HG03060 (cell line): Measurements from ENCODE around the gene RASSF4.

Experiments
- ATAC-seq: cut with Tn5 transposase; IDR thresholded peaks from one replicate; pipeline ENCODE4 v1.9.1; 2021; ENCODE audit warnings: low read depth, moderate number of reproducible peaks; ENCODE audit not compliant: unreplicated experiment

Gene RASSF4

DNA sequence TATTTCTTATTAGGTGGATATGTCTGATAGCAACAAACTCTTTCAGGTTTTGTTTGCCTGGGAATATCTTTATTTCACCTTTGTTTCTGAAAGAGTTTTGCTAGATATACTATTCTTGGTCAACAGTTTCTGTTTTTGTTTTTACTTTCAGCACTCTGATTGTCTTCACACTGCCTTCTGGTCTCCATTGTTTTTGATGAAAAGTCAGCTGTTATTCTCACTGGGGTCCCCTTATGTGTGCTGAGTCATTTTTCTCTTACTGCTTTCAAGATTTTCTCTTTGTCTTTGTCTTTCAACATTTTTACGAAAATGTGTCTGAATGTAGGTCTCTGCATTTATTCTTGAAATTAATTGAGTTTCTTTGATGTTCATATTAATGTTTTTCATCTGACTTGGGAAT lies 15.2 kb upstream of the RASSF4 start:
- no peak for ATAC-seq

DNA sequence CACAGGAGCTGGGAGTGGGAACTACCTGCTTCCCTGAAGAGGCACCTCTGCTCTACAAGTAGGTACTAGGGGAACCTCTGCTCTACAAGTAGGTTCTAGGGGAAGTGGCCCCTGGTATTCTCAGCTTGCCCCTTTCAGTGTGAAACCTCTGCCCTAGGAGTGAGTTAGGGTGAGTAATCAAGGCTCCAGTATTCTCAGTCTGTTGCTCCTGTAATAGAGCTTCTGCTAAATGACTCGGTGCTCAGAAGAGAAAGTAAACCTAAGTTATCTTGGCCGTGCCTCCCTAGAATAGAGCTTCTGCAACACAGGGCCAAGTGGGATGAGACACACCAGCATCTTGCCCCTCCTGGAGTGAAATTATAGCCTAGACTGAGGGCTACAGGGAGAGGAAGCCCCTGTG lies 13.4 kb upstream of the RASSF4 start:
- ATAC-seq: peak; percentile 61

DNA sequence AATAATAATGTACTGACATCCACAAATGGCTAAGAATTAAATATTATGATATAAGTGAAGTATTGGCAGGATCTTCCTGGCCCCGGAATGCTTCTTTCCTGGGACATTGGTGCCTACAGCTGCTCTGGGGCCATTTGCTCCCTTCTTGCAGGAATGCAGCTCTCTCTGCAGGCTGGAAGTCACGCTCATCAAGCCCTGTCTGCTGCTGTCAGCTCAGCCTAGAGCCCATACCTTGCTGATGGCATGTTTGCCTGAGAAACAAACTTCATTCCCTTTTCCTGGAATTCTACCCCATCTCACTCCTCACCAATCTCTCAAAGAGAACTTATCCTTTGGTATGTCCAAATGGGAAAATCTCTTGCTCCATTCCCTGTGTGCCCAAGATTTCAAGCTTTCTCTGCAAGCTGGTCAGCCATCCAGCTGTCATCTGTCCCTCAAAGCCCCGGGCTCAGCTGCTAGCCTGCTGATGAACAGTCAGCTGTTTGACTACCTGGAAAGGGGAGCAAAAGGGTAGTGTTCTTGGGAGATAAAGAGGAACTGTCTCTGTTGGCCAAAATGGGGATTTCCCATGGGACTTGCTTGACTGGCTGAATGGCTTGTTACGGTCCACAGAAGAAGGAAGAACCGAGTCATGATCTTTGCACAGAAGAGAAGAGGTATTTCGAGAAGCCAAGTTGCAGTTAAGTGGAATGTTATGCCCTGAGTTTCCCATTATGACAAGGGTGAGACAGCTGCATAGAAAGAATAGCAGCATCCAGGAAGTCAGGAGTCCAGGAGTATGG lies 12.0 kb upstream of the RASSF4 start:
- ATAC-seq: no peak

DNA sequence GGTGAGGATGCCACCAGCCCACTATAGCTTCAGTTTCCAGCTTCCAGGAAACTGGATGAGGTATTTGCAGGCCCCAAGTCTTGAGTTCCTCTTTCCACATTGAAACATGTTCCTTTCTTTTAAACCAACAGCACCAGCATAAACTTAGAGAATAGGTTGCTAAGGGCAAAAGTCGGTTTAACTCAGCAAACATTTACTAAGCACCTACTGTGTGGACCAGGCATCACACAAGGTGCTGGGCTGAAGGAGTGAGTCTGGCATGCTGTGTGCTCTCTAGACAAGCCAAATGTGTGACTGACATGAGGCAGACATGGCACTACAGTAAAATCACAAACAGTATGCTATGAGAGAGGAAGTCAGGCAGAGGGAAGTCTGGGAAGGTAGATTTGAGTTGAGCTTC lies 11.0 kb upstream of the RASSF4 start:
- no peak for ATAC-seq

DNA sequence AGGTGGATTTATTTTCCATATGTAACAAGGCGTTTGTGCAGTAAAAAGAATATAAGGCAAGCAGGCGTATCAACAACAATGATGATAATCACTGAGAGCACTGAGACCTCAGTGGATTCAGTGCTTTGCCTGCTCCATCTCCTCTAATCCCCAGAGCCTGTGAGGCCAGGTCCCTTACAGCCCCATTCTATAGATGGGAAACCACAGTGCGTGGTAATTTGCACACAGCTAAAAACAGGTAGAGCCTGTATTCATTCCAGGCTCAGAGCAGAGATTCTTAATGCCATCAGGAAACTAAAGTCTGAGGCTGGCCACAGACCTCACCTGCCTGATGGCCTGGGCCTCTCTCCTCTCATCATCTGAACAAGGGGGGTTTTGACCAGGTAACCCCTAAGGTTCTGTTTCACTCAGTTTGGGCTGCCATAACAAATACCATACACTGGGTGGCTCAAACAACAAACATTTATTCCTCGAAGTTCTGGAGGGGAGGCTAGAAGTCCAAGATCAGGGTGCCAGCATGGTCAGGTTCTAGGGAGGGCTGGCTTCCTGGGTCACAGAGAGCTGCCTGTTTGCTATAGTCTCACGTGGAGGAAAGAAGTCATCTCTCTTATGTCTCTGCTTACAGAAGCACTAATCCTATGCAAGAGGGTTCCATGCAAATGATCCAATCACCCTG lies 10.3 kb upstream of the RASSF4 start:
- ATAC-seq: no peak

DNA sequence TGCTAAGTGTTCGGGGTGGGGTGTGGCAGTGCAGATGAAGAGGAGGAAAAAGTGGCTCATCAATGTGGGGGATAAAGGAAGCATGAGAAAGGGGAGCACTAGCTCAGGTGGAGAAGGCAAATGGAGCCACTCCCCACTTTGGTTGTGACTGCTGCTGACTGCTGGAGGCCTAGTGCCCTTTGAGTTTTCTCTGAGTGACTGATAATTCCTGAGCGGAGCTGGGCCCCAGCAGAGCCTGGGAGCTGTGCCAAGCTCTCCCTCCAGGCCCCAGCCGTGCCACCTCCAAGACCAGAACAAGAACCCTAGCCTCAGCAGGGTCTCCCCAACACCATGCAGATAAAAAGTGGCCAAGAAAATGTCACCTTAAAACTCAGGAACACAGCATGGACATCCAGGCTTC lies 9.7 kb upstream of the RASSF4 start:
- no peak for ATAC-seq

DNA sequence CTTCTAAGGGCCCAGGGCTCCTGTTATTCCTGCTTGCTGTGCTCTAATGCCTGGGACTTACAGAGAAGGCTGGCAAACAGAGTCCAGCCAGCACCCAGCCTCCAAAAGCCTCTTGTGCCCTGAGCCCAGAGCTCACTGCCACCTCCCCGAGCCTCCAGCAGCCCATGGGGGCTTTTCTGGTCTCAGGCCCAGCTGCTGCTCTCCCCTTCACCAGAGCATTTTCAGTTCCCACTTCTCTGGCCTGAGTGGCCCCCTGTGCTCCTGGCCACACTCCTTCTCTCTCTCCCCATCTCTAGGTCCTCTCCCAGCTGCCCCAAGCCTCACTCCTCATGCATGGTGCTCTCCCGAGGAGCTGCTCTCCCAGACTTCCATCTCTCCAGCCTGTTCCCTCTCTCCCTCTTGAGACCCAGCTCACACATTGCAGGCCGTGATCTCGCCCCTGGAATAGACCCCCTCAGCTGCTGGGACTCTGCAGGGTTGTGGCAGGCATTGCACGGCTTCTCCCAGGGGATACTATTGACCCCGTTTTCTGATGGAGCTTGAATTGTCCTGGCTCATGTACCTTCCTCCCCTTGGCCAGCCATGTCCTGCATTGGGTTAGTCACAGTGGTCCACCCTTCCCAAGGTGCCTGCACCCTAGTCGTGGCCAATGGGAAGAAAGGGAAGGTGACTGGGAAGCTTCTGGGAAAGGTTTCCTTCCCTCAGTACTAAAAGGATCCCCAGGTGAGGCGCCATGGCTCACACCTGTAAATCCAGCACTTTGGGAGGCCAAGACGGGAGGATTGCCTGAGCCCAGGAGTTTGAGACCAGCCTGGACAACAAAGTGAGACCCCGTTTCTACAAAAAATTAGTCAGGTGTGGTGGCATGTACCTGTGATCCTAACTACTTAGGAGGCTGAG lies 9.0 kb upstream of the RASSF4 start:
- ATAC-seq: no peak

DNA sequence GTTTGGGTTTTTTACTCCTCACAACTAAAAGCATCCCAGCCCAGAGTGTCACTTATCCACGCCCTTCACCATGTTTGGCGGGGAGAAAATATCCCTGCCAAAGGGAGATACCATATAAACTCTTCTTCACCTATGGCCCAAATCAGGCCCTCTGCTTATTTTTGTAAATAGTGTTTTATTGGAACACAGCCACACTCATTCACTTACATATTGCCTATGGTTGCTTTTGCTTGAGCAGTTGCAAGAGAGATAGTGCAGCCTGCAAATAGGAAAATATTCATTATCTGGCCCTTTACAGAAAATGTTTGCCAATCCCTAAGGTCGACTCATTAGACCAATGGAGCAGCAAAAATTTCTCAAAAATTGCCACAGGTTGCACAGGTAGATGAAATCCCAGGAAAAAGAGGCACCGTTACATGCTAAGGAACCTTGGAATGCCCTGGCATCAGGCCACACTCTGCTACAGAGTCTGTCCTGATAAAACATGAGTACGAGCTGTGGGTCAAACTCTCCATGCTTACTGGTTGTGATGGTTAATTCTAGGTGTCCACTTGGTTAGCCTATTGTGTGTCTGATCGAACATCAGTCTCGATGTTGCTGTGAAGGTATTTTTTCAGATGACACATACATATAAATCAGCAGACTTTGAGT lies 7.9 kb upstream of the RASSF4 start:
- no peak for ATAC-seq

DNA sequence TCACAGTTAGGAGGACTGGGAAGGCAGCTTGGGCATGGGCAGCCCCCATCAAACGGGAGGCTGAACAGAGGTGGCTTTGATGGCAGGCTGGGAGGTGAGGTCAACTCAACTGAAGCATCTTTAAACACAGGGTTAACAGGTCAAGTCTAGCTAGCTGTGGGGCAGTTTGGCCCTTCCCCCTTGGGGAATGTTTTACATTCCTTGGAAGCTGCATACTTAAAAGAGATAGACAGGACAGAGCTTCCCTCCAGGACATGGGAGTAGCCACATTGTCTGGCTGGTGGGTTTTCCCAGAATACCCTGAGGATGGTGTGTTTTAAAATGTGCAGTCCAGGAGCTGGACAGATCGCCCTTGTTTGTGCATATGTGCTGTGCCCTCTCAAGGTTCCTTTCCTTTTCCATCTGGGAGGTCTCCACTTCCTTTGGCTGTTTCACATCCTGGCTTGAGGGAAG lies 6.8 kb upstream of the RASSF4 start:
- ATAC-seq: no peak

DNA sequence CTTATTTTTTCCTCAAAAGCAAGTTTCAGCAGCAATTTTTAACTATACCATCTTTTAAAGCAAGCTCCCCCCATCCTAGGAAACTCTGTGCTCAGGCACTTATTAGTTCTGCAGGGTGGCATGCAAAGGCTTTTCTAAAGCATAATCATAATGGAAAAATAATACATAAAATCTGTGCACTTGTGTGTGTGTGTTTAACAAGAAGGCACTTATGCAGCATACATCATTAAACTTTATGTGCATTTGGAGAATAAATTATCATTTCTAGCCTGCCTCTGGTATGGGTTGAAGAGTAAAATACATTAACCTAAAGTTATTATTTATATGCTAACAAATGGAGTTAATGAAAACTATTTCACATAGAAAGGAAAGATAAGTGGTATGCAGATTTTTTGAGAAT lies 5.6 kb upstream of the RASSF4 start:
- ATAC-seq: no peak

DNA sequence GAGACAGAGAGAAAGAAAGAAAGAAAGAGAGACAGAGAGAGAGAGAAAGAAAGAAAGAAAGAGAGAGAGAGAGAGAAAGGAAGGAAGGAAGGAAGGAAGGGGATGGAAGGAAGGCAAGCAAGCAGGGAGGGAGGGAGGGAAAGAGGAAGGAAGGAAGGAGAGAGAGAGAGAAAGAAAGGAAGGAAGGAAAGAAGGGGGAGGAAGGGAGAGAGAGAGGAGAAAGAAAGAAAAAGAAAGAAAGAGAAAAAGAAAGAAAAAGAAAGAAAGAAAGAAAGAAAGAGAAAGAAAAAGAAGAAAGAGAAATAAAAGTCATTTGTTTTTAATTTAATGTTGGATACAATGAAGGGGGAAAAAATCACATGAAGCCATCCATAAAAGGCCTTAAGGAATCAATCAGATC lies 4.6 kb upstream of the RASSF4 start:
- no peak for ATAC-seq

DNA sequence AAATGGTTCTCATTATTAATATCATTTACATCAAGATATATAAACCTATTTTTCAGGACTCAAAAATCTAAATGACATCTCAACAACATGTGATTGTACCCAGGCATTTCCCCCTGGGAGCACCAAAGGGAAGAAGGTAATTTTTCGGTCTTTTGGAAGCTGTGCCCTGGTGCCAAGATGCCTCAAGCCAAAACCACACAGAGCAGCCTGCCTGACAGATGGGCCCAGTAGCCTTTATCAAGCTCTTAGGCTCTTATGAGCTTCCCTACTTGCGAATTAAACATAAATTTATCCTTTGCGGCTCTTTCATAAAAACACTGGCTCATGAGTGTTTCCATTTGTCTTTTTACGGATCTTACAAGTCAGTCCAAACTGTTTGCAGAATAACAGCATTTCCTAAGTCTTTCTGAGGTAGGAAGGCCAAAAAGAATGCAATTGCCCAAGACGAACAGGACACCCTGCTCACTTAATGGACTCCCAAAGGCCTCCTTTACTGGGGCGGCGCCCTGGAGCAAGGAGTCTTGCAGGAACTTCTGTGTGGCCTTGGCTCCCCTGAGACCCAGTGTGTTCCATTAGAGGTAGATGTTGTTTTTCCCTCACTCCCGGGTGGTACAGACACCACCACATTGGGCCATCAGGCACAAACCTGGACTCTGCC lies 4.1 kb upstream of the RASSF4 start:
- ATAC-seq: no peak

DNA sequence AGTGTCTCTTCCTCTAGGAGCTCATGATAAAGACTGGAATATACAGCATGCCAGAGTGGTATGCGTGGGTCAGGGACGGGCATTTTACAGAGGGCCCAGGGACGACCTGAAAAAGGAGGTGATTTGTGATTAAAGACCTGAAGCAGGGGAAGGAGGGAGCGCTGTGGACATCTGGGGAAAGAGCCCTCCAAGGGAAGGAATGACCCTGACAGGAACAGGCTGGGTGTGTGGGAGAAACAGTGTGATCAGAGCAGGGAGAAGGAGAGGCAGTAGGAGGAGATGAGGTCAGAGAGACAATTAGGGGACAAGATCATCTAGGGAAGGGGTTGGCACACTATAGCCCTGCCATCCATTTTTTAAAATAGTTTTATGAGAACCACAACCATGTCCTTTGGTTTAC lies 3.4 kb upstream of the RASSF4 start:
- no peak for ATAC-seq

DNA sequence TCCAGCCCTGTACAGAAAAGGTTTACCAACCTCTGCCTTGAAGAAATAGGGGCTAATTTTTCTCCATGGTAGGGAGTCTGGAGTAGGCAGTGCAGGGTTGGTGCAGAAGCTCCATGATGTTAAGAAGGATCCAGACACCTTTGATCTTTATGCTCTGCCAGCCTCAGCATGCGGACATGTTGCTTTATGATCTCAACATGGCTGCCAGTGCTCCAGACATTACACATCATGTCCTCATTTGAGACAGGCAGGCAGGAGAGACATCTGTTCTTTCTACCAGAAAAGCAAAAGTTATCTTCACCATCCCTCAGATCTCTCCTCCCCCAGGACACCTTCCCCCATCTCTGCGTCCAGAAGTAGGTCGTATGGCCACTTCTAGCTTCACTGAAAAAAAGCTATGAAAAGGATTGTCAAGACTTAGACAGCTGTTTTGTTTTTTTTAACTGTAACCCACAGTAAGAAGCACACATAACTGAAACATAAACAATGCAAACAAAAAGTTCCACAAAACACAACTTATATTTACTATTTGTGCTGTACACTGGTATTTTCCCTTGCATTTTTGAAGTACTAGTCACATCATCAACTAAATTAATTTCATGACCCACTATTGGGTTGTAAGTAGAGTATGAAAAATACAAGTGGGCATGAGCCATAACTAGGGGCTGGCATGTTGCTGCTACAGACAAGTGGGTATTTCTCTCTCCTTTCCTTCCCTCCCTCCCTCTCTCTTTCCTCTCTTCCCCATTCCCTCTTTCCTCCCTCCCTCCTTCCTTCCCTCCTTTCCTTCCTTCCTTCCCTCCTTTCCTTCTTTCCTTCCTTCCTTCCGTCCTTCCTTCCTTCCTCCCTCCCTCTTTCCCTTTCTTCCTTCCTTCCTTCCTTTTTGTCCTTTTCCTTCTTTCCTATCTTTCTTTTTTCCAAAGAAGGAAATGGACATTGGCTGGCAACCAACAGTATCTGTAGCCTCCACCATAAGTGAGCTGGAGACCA lies 2.6 kb upstream of the RASSF4 start:
- no peak for ATAC-seq

DNA sequence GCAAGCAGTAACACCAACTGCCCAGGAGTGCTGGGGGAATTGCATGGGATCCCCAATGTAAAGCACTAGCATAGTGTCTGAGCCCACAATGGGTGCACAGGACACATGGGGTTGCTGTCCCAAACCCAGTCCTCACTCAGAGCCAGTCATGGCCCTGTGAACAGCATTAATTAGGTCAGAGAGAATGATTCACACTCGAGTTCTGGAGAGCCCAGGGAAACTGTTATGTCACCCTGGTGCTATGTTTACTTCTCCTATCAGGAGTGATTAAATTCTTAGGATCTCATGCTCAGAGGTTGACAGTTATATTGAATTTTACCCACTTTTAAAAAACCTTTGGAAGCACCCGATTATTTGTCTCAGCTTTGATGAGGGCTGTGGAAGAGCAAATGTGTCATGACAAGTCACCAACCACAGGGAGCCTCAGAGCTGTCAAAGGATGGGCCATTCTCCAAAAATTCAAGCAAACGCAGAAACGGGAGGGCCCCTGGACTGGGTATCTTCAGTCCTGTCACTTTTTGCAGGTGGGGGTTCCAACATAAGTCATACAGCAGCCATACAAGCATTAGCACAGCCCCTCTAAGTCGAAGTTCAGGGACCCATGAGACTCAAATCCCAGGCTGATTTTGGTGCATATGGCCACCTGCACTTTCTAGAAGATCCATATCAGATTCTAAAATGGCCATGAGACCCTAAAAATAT lies 1.3 kb upstream of the RASSF4 start:
- ATAC-seq: no peak

DNA sequence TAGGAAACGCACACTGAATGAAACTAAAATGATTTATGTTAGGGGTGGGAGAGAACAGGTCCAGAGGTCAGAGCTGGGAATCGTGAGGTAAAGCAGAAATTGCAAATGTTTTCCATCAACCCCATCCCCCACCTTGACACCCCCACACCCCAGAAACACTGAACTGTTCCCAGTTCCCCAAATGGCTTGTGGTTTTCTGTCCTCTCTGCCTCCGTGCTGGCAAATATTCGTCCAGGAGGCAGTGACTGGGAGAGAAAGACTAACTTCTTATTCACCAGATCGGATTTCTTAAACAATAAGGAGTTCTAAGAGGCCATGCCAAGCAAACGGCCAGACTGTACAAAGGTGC lies 730 bp upstream of the RASSF4 start:
- ATAC-seq: no peak

DNA sequence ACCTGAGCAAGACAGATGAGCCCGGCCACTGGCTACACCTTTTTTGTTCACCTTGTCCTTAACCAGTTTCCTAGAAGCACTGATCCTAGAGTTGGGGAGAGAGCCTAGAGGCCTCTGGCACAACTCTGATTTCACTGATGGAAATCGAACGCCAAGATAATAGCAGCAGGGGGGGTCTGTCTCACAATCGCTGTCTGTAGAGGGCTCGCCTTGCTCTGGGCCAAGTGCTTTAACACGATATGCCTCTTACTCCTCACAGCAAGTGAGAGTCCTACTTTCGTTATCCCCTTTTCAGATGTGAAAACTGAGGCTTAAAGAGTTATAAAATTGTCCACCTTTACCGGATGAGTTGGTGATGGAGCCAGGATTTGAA lies 472 bp downstream of the RASSF4 start:
- ATAC-seq: no peak

DNA sequence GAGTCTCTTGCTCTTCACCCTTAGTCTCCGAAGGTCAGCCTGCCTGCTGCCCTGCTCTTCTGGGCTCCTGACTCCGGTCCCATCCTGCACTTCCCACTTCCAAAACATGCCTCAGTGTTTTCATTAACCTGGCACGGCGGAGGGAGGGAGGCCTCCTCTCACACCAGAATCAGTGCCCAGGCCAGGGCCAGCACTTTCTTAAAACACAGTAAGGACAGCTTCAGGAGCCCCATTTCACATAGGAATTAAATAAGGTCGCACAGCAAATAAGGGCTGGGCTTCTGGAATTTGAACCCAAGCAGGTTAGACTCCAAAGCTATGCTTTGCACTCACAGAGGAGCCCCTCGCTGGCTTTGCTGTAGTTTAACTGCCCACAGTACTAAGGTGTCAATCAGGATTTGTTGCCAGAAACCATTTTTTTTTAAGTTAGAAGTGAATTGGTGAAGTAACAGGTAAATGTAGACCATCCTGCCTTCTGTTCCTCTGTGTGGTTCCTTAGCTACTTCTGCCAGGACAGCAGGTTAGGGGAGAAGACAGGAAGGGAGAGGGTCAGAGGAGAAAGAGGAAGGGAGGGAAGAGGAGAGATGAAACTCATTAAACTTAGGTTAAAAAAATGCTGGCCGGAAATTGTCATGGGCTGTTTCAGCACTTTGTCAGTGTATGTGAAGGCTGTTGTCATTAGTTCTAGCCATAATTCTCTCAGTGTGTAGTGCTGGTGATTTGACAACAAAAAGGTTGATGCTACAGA lies 1.1 kb downstream of the RASSF4 start:
- ATAC-seq: no peak
